ENCODE results near the gene VWA3A. TPM values are rescaled to one million over a fixed set of nuclear protein-coding genes. Genes with fewer than 3 reads are reported as not detected.

VWA3A gene
- total and polyA plus RNA-seq, 2 donors (not counting 3 experiments of a cell fraction or from before 2014, with no cell fraction given) = 0.12 to 0.84 TPM

DNA sequence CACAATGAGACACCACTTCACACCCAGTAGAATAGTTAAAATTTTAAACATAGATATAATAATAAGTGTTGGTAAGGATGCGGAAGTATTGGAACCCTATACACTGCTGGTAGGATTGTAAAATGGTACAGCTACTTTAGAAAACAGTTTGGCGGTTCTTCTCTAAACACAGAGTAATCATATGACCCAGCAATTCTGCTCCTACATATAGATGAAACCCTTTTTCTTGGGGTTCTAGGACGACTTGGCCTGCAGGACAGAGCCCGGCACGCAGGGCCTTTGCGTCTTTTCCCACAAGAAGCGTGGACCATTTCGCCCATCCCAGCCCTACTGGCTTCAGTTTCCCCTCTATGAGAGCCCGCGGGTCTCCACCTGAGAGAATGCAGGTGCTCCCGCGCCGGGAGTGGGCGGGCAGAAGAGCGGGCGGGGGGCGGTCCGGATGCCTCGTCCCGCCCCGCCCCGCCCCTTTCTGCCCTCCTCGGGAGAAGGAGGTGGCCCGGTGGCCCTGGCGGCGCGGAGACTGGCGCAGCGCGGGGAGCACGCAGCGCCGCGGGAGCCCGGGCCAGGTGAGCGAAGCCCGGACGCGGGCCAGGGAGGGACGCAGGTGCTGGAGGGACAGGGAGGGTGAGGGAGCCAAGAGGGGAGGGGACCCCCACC, 69.8 kb downstream of the VWA3A start, which contains the start of gene SDR42E2:
TSS of gene SDR42E2 (plus strand) at position 508 of the 657 bp plus-strand sequence. CDS start 3,077 bp downstream, outside the sequence.
- ChIA-PET CTCF (no interaction called here), POLR2A (no interaction called here)
- TF ChIP-seq, protein P1, sequence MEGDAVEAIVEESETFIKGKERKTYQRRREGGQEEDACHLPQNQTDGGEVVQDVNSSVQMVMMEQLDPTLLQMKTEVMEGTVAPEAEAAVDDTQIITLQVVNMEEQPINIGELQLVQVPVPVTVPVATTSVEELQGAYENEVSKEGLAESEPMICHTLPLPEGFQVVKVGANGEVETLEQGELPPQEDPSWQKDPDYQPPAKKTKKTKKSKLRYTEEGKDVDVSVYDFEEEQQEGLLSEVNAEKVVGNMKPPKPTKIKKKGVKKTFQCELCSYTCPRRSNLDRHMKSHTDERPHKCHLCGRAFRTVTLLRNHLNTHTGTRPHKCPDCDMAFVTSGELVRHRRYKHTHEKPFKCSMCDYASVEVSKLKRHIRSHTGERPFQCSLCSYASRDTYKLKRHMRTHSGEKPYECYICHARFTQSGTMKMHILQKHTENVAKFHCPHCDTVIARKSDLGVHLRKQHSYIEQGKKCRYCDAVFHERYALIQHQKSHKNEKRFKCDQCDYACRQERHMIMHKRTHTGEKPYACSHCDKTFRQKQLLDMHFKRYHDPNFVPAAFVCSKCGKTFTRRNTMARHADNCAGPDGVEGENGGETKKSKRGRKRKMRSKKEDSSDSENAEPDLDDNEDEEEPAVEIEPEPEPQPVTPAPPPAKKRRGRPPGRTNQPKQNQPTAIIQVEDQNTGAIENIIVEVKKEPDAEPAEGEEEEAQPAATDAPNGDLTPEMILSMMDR (IDR thresholded peaks at IDR 0.05; ENCODE audit: extremely low read depth in 1 of 2, insufficient read depth in 1 of 2, low read depth in 1 of 2, low read length in 2 of 2) = no peak
- TF ChIP-seq POLR2AphosphoS5 (IDR thresholded peaks at IDR 0.05; ENCODE audit: insufficient read depth, low read depth, low read length) = no peak
- TF ChIP-seq EZH2 (IDR thresholded peaks at IDR 0.05; ENCODE audit: borderline replicate concordance, low read depth, low read length, severe bottlenecking) = no peak
- TF ChIP-seq GATA2 (IDR thresholded peaks at IDR 0.05; ENCODE audit: insufficient read depth, insufficient read length, low read depth, low read length) = no peak
- no peak for TF ChIP-seq MYC (IDR thresholded peaks at IDR 0.05; ENCODE audit: low read depth, low read length)
- no peaks in the 10 kb centered on the region for H3K36me3 ChIP-seq (ENCODE audit: control insufficient read depth in 2 of 2, extremely low read depth in 1 of 2, insufficient read depth in 2 of 2, low read length in 2 of 2)
- H3K4me3 ChIP-seq (replicated peaks in 1 of 3; ENCODE audit: insufficient read depth in 1 of 3, low read depth in 1 of 3, low read length in 3 of 3) = no peak within 1 kb of the TSS
- BruUV-seq (replicated peaks) = no TSS peak
- H3K9ac ChIP-seq (replicated peaks; ENCODE audit: extremely low read depth, insufficient read depth, low read length) = no peak within 1 kb of the TSS
- FAIRE-seq = no peak
- H3K4me2 ChIP-seq (ENCODE audit: insufficient read depth, low read length) = no peak within 1 kb of the TSS
- dilution Hi-C loops (cut with MboI; ENCODE audit: extremely low pct_ligation_motif_present, low sequenced_read_pairs) = no loop called here
- no peak for DNase-seq (ENCODE audit: low read depth, low spot score)
- no peak within 1 kb of the TSS for H3K27ac ChIP-seq (ENCODE audit: insufficient read depth, low read depth, low read length)
- no peaks in the 10 kb centered on the region for H3K4me1 ChIP-seq (ENCODE audit: control insufficient read depth, extremely low read depth, insufficient read depth, low read length)
- H3K79me2 ChIP-seq (ENCODE audit: control insufficient read depth, insufficient read depth, low read length) = no peaks in the 10 kb centered on the region
- H3K9me3 ChIP-seq (replicated peaks; ENCODE audit: control insufficient read depth, insufficient read depth, low read length) = no peaks in the 10 kb centered on the region
- intact Hi-C loops (cut with micrococcal nuclease) = no loop called here
- H4K20me1 ChIP-seq (replicated peaks; ENCODE audit: control insufficient read depth, extremely low read depth, insufficient read depth, low read length) = no peaks in the 10 kb centered on the region
- no peak within 1 kb of the TSS for H2AFZ ChIP-seq (ENCODE audit: low read depth, low read length)
- no peaks in the 10 kb centered on the region for H3K9me1 ChIP-seq (replicated peaks; ENCODE audit: control insufficient read depth, extremely low read depth, insufficient read depth, low read length)
- H3K27me3 ChIP-seq (ENCODE audit: control insufficient read depth in 2 of 2, insufficient read depth in 2 of 2, low read length in 2 of 2) = peaks cover 17 to 29% of the 10 kb centered on the region in 2 experiments

Data from endothelial cell of umbilical vein (primary cell).